Kidney (tissue), 14 donors: ENCODE data around the gene LBX1. TPM values are rescaled to one million over a fixed set of nuclear protein-coding genes. Genes with fewer than 3 reads are reported as not detected.

Source experiments
- DNase-seq, 5 donors: peaks; one replicate each; pipeline ENCODE4 v3.0.0-alpha.2; 2013 to 2020
- FAIRE-seq: peaks from 2 replicates; lab custom pipeline; 2012; peaks lifted over from hg19 to GRCh38; lab: Jason Lieb, UNC
- H3K27ac ChIP-seq, 2 donors: one replicate each; pipeline ENCODE4 v1.7.0; 2013; ENCODE audit warnings: low read depth in 2 of 2, low read length in 2 of 2, inconsistent platforms in 1 of 2
- H3K27me3 ChIP-seq: one replicate; pipeline ENCODE4 v1.7.1; 2013; ENCODE audit warnings: low read length, inconsistent platforms; ENCODE audit not compliant: control insufficient read depth, insufficient read depth
- H3K36me3 ChIP-seq, 3 donors: one replicate each; pipeline versions ENCODE4 v1.7.0 to v1.7.1; 2013; ENCODE audit warnings: low read length in 3 of 3, control low read depth in 1 of 3, inconsistent platforms in 1 of 3; ENCODE audit not compliant: insufficient read depth in 3 of 3, control insufficient read depth in 2 of 3
- H3K4me1 ChIP-seq, 3 donors: one replicate each; pipeline versions ENCODE4 v1.7.0 to v1.7.1; 2013; ENCODE audit warnings: low read length in 3 of 3, inconsistent platforms in 1 of 3, low read depth in 1 of 3; ENCODE audit not compliant: control insufficient read depth in 2 of 3, insufficient read depth in 2 of 3
- H3K4me3 ChIP-seq, 3 donors: one replicate each; pipeline versions ENCODE4 v1.7.0 to v1.8.1; 2013; ENCODE audit warnings: low read length in 3 of 3, control low read depth in 1 of 3, inconsistent platforms in 1 of 3
- H3K9ac ChIP-seq, 3 donors: one replicate each; pipeline versions ENCODE4 v1.7.0 to v1.7.1; 2013; ENCODE audit warnings: low read length in 3 of 3, control low read depth in 1 of 3, inconsistent platforms in 1 of 3
- H3K9me3 ChIP-seq, 3 donors: one replicate each; pipeline versions ENCODE4 v1.7.0 to v1.7.1; 2013; ENCODE audit warnings: low read length in 3 of 3, control low read depth in 1 of 3, inconsistent platforms in 1 of 3; ENCODE audit not compliant: control insufficient read depth in 2 of 3, insufficient read depth in 1 of 3
- intact Hi-C: fragments of 100-400 bp; cut with DNase I; formaldehyde crosslinking; loops from one replicate; pipeline ENCODE4 v1.11.1; 2022
- polyA plus RNA-seq: library from polyadenylated mRNA; stranded (reverse); fragments of 350-450 nt; fragmentation: Illumina TruSeq; extraction: RNeasy Lipid Tissue Mini Kit (QIAGEN cat#74804); gene quantifications from one replicate; pipeline ENCODE4 v1.2.3, GENCODE V29; 2014; ENCODE audit warnings: low read depth, low replicate concordance; ENCODE audit not compliant: insufficient read depth
- total RNA-seq: library from RNA; stranded (reverse); fragmentation: NEBNext Ultra II Directional; extraction: Animal tissue kit (Norgen Biotek cat#: 25700); gene quantifications from one replicate; pipeline ENCODE4 v1.2.1, GENCODE V29; 2021
- TF ChIP-seq, protein P1 (sequence below): IDR thresholded peaks from 3 replicates; pipeline ENCODE4 v1.5.1; 2012; ENCODE audit warnings: mild to moderate bottlenecking, moderate library complexity, borderline replicate concordance; ENCODE audit not compliant: insufficient read depth; ENCODE audit errors: extremely low read depth
- donor health status: control.
- donor health status: control.
- donor health status: control.
- donor health status: control.
- donor health status: control.
- donor health status: DM: yes; HTN: yes; CAD: no.
- donor health status: Normal renal cell carcinoma (clear cell type).

LBX1 gene
- total and polyA plus RNA-seq, 2 donors from 2014 or later: not detected

DNA sequence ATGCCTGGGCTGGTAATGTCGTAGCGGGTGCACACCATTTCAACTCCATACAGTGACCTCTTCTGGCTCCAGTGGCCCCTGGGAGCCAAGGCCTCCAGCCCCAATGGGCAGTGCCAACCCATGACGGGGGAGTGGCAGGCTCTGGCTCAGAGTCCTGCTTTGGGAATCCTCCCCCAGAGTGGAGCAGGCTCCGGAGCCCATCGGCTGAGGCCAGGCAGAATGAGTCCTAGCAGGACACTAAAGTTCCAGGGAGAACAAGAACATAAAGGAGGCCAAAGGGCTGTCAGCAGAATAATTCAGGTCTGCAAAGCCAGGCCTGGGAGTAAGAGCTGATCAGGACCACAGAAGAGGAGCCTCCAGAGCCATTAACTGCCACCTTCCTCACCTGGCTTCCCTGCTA lies 33.3 kb downstream of the LBX1 start:
- DNase-seq (no peak), FAIRE-seq (no peak)
- intact Hi-C loops: no loop called here
- no peaks in the 10 kb centered on the region for H3K9me3 ChIP-seq
- no peaks in the 10 kb centered on the region for H3K4me1 ChIP-seq
- no peaks in the 10 kb centered on the region for H3K36me3 ChIP-seq
- no peak overlapping the region for H3K9ac ChIP-seq
- no peak overlapping the region for H3K27ac ChIP-seq
- no peaks in the 10 kb centered on the region for H3K27me3 ChIP-seq
- TF ChIP-seq, protein P1, sequence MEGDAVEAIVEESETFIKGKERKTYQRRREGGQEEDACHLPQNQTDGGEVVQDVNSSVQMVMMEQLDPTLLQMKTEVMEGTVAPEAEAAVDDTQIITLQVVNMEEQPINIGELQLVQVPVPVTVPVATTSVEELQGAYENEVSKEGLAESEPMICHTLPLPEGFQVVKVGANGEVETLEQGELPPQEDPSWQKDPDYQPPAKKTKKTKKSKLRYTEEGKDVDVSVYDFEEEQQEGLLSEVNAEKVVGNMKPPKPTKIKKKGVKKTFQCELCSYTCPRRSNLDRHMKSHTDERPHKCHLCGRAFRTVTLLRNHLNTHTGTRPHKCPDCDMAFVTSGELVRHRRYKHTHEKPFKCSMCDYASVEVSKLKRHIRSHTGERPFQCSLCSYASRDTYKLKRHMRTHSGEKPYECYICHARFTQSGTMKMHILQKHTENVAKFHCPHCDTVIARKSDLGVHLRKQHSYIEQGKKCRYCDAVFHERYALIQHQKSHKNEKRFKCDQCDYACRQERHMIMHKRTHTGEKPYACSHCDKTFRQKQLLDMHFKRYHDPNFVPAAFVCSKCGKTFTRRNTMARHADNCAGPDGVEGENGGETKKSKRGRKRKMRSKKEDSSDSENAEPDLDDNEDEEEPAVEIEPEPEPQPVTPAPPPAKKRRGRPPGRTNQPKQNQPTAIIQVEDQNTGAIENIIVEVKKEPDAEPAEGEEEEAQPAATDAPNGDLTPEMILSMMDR: no peak
- H3K4me3 ChIP-seq: no peak overlapping the region

DNA sequence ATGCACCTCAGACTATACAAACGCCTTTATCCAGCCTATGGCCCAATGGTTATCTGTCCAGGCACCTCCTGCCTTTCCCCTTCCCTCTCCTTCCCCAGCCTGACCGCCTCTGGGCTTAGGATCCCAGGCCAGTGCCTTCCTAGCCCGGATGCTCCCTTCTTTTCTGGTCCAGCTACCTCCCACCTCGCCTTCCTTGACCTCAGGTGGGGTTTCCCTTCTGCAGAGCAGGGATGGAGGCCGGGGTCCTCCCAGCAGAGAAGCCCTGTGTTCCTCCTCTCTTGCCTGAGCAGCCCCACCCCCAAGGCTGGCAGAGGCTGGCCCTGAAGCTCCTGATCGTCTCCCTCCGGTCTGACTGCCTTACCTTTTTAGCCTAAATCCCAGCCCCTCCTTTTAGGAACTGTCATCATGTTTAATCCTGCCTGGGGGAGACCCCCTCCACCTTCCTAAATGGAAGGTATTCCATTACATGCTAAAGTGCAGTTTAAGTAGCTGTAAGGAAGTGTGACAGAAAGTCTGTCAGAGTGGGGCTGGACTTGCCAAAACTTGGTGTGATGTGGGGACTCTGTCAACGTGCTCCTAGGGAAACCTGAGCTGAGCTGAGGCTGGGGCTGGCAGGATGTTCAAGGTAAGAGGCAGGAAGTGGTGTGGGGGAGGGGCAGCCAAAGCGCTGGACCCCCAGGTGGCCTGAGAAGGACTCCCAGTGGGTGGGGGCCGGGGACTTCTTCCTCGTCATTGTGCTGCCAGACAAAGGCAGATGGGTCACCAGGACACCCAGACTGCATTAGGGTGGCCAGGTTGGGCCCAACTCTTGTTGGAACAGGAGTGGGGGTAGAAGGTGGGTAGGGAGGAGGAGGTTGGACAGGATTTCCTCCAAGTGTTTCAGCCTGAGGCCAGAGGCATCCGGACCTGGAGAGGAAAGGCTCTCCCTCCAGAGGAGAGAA lies 39.5 kb downstream of the LBX1 start:
- no peaks in the 10 kb centered on the region for H3K9me3 ChIP-seq
- H3K27ac ChIP-seq: no peak overlapping the region
- no peak overlapping the region for H3K9ac ChIP-seq
- no peaks in the 10 kb centered on the region for H3K4me1 ChIP-seq
- DNase-seq (peak in 4 of 5 donors; percentile 35 to 60 (median 46)), FAIRE-seq (no peak)
- no peaks in the 10 kb centered on the region for H3K36me3 ChIP-seq
- H3K4me3 ChIP-seq: no peak overlapping the region
- intact Hi-C loops: no loop called here
- TF ChIP-seq, protein P1: no peak
- H3K27me3 ChIP-seq: no peaks in the 10 kb centered on the region

DNA sequence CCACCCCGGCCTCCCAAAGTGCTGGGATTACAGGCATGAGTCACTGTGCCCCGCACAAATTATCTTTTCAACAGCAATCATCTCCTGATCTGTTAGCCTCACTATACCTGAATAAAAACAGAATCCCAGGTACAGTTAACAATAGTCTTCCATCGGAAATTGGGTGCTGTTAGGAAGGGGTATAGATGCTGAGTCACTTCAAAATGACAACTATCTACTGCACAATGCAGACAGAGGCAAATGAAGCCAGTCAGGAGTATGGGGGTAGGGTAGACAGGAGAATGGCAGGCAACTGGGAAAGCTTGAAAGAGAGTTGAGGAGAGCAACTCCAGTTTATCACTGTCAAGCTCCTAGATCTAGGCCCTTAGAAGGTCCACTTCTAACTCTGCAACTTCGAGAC lies 40.3 kb downstream of the LBX1 start:
- H3K27ac ChIP-seq: no peak overlapping the region
- H3K9ac ChIP-seq: no peak overlapping the region
- no peaks in the 10 kb centered on the region for H3K27me3 ChIP-seq
- intact Hi-C loops: no loop called here
- DNase-seq (no peak), FAIRE-seq (no peak)
- H3K36me3 ChIP-seq: no peaks in the 10 kb centered on the region
- TF ChIP-seq, protein P1: no peak
- H3K4me3 ChIP-seq: no peak overlapping the region
- H3K9me3 ChIP-seq: no peaks in the 10 kb centered on the region
- no peaks in the 10 kb centered on the region for H3K4me1 ChIP-seq
